ENCODE data around the gene SH2D6. TPM values are rescaled to one million over a fixed set of nuclear protein-coding genes. Genes with fewer than 3 reads are reported as not detected.

Gene SH2D6
- total and polyA plus RNA-seq, 9 of the 15 experiments (the other 6 are each of a cell fraction or from before 2014, with no cell fraction given), result 0.07 to 0.76 (median 0.33) TPM; not detected in 2

GRCh38 chr2:85445316-85446295 is 27.1 kb downstream of the SH2D6 start:
- peaks cover 13 to 14% of the 10 kb centered on the region in 2 experiments; a peak in 4 of 5 replicates for H3K4me1 ChIP-seq (replicated peaks in 1 of 2; ENCODE audit: control insufficient read depth in 2 of 2, insufficient read depth in 2 of 2, low read length in 2 of 2)
- no peaks in the 10 kb centered on the region for H3K79me2 ChIP-seq (ENCODE audit: control insufficient read depth, insufficient read depth, low read length)
- no peaks in the 10 kb centered on the region for H3K36me3 ChIP-seq (ENCODE audit: control insufficient read depth, insufficient read depth, low read length)
- 72% methylated on average over 5 of the region's 5 CpGs for WGBS (ENCODE audit: insufficient coverage, low coverage, missing lambda C conversion rate)
- no peak overlapping the region for H3K4me2 ChIP-seq (ENCODE audit: insufficient read depth, low read length)
- no peak overlapping the region for H3K4me3 ChIP-seq
- ChIA-PET POLR2A (interaction anchor here (0.5 to 63.9 kb wide), 13 partner anchors 8 to 117 kb away, joined by 3 to 1576 read pairs (median 3); partner anchors contain the start of gene MAT2A), CTCF (ENCODE audit: low intra/inter-chr PET ratio) (no interaction called here)
- BruUV-seq (replicated peaks), result no TSS peak
- H3K9me1 ChIP-seq (ENCODE audit: control insufficient read depth, insufficient read depth, low read length), result peaks cover 2% of the 10 kb centered on the region
- FAIRE-seq (no peak), ATAC-seq (peak; percentile 43), DNase-seq (ENCODE audit: extremely low read depth in 1 of 4, low spot score in 3 of 4) (no peak)
- peak overlapping the region in 1 of 2 experiments; percentile 67; a peak in 2 of 4 replicates for H3K9ac ChIP-seq (ENCODE audit: insufficient read depth in 1 of 2, low read depth in 2 of 2, low read length in 2 of 2)
- no peak overlapping the region for H2AFZ ChIP-seq (ENCODE audit: low read depth, low read length)
- intact Hi-C loops (cut with micrococcal nuclease), result no loop called here
- no peaks in the 10 kb centered on the region for H3K9me3 ChIP-seq (replicated peaks; ENCODE audit: control insufficient read depth, insufficient read depth, low read depth, low read length)
- H4K20me1 ChIP-seq (replicated peaks; ENCODE audit: control insufficient read depth, insufficient read depth, low read length), result no peaks in the 10 kb centered on the region
- in situ Hi-C loops (cut with MboI), result no loop called here
- H3K27me3 ChIP-seq (ENCODE audit: control insufficient read depth in 2 of 2, insufficient read depth in 2 of 2, low read length in 2 of 2), result no peaks in the 10 kb centered on the region
- no peak overlapping the region for H3K27ac ChIP-seq (ENCODE audit: extremely low read depth, low read depth, low read length)
- no peak for TF ChIP-seq E2F4 (CRISPR knock-in tag; IDR thresholded peaks at IDR 0.05; ENCODE audit: low read depth)
- TF ChIP-seq MEF2D (tag; conservative IDR thresholded peaks at IDR 0.05; ENCODE audit: low read depth), result 0 out of 2 replicates have a peak, but pooled peaks have one; percentile 24
- TF ChIP-seq ARID3A (IDR thresholded peaks at IDR 0.05; ENCODE audit: borderline replicate concordance, low read depth, low read length), result no peak
- no peak for TF ChIP-seq ZBTB17 (CRISPR knock-in tag; IDR thresholded peaks at IDR 0.05)
- TF ChIP-seq DDX20 (tag; IDR thresholded peaks at IDR 0.05; ENCODE audit: low read depth), result no peak
- TF ChIP-seq ZNF121 (CRISPR knock-in tag; conservative IDR thresholded peaks at IDR 0.05), result no peak
- no peak for TF ChIP-seq ZC3H4 (CRISPR knock-in tag; IDR thresholded peaks at IDR 0.05; ENCODE audit: borderline replicate concordance)
- no peak for TF ChIP-seq SRSF3 (IDR thresholded peaks at IDR 0.05; ENCODE audit: insufficient read depth, low read length)
- TF ChIP-seq CEBPG (CRISPR knock-in tag; IDR thresholded peaks at IDR 0.05), result peak; percentile 51; the same call in 1 of the 2 replicates
- peak; percentile 53 to 86; a peak in 3 of 4 replicates for TF ChIP-seq CEBPG (tag; conservative IDR thresholded peaks at IDR 0.05 in 1 of 2, IDR thresholded peaks at IDR 0.05 in 1 of 2)
- TF ChIP-seq BHLHE40 (IDR thresholded peaks at IDR 0.05; ENCODE audit: low read length), result no peak
- no peak for TF ChIP-seq ZNF354B (CRISPR knock-in tag; IDR thresholded peaks at IDR 0.05)
- TF ChIP-seq CBFB (CRISPR knock-in tag; IDR thresholded peaks at IDR 0.05), result no peak
- TF ChIP-seq ZNF398 (CRISPR knock-in tag; IDR thresholded peaks at IDR 0.05), result no peak
- TF ChIP-seq ZNF408 (CRISPR knock-in tag; IDR thresholded peaks at IDR 0.05; ENCODE audit: low read depth), result no peak
- no peak for TF ChIP-seq CBFA2T3 (IDR thresholded peaks at IDR 0.05)
- TF ChIP-seq PRMT5 (CRISPR knock-in tag; IDR thresholded peaks at IDR 0.05), result no peak

Data from K562 (cell line).